ENCODE results near the gene KCTD11.

DNA sequence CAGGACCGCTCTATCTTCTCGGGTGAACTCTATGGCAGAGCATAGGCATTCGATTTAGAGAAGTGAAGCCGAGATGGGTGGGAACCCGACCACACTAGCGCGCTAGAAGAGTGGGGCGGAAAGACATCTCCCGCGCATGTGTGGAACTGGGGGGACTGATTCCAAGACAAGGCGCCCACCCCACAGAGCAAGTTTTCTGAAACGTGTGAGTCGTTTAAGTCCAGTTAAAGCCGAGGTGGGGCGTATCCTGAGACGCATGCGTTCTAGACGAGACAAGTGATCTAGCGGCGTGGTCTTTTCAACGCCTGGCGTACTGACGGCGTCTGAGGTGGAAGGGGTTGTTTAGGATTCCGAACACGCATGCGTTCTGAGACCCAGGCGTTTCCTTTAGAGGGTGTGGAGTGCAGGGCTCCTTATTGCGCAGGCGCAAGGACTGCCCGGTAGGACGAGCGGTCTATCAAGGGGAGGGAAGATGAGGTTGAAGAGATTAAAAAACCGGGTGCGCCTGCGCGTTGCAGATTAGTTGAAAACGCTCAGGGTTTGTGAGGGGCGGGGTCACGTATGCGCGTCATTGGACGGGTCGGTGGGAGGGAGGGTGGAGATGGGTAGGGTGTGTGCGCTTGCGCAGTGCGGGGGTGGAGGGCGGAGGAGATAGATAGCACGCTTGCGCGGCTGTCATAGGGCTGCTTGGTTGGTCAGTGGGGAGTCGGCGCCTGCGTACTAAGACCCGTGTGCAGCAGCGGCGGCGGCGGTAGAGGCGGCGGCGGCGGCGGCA lies 44.9 kb upstream of the KCTD11 start, which contains the start of gene EIF5A:
- TF ChIP-seq CTCF (conservative IDR thresholded peaks at IDR 0.05; ENCODE audit: low read depth, low read length) (no peak), EZH2 (IDR thresholded peaks at IDR 0.05; ENCODE audit: borderline replicate concordance, low read depth, low read length, poor library complexity, severe bottlenecking) (no peak)

Measured in A673 (cell line).